Fibroblast of mammary gland (primary cell): Measurements from ENCODE around the gene KIF2A.
"Not testable (repeated sequence)": the region's sequence is repeated elsewhere in the genome, so short reads cannot be mapped to it uniquely, and the experiment has no call there.

Source experiments
- DNase-seq: peaks from one replicate; pipeline ENCODE4 v3.0.0-alpha.2; 2010; ENCODE audit warnings: low read depth
- H3K4me3 ChIP-seq: 2 replicates; pipeline ENCODE4 v1.5.1; 2011; ENCODE audit warnings: low read depth, mild to moderate bottlenecking, low read length, moderate library complexity; ENCODE audit not compliant: control insufficient read depth
- TF ChIP-seq, protein P1 (sequence below): conservative IDR thresholded peaks from 2 replicates; pipeline ENCODE4 v1.5.1; 2011; ENCODE audit warnings: low read depth, low read length, inconsistent platforms; ENCODE audit not compliant: control insufficient read depth, insufficient read depth

KIF2A gene

DNA sequence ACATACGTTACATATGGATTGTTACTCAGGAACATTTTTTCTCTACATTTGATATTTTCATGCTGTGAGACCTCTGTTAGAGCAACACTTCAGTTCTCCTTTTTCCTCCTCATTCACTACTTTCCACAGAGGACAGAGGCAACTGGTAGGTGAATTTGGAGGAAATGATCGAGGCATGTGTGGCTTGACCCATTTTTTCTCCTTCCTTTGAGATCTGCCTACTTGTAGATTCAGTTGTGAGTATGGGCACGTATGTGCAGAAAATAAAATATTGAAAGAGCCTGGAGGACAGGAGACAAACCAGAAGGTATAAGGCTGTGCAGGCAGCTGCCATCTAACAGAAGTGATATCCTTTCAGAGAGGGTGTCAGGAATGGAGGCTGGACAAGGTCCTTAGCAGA, 19.2 kb upstream of the KIF2A start:
- TF ChIP-seq, protein P1, sequence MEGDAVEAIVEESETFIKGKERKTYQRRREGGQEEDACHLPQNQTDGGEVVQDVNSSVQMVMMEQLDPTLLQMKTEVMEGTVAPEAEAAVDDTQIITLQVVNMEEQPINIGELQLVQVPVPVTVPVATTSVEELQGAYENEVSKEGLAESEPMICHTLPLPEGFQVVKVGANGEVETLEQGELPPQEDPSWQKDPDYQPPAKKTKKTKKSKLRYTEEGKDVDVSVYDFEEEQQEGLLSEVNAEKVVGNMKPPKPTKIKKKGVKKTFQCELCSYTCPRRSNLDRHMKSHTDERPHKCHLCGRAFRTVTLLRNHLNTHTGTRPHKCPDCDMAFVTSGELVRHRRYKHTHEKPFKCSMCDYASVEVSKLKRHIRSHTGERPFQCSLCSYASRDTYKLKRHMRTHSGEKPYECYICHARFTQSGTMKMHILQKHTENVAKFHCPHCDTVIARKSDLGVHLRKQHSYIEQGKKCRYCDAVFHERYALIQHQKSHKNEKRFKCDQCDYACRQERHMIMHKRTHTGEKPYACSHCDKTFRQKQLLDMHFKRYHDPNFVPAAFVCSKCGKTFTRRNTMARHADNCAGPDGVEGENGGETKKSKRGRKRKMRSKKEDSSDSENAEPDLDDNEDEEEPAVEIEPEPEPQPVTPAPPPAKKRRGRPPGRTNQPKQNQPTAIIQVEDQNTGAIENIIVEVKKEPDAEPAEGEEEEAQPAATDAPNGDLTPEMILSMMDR = no peak
- no peak overlapping the region for H3K4me3 ChIP-seq
- DNase-seq = no peak

DNA sequence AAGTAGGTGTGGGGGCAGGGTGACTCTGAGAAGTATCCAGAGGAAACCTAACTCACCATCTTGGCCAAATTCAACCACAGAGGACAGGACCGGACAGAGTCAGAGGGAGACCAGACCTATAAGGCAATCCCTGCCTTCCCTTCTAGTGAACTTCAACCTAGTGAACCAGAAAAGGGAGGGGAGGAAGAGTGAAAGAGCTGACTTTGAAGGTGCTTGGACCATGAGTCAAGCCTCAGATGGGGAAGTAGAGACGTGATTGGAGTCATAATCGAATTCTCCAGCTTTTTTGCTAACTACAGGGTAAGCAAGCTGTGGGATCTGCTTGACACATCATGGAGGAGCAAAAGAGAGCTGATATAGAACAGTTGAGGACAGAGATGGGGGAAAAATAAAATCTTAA, 18.8 kb upstream of the KIF2A start:
- H3K4me3 ChIP-seq = no peak overlapping the region
- TF ChIP-seq, protein P1 = no peak
- DNase-seq = no peak

DNA sequence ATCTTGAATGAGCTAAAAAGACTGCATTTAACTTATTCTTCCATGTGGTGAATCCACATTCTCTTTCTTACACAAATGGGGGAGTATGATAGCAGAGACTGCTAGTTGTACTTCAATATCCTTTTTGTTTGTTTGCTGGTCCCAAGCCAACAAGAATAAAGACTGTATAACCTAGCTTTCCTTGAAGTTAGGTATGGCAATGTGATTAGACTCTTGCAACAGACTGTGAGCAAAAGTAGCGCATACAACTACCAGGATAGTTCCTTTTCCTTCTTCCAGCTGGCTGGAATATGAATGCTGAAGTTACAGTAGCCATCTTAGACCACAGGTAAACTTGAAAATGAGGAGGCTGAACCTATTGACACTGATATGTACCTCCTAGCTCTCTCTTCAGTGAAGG, 17.9 kb upstream of the KIF2A start:
- DNase-seq = no peak
- no peak overlapping the region for H3K4me3 ChIP-seq
- TF ChIP-seq, protein P1 = no peak

DNA sequence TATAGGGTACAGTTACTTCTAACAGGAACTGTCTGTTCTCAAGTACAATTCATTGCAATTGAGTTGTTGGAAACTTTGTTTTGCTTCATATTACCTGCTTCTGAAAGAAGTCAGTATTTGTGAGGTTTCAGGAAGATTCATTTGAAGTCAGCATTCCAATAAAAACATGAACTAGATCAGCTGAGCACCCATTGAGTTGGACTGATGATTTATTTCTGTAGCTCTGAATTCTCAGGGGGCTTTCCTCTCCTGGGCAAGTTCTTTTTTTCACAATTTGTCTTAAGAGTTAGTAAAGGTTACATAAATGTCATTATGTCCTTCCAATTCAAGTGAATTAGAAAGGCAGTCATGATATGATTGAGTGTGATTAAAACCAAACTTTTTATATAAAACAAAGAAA, 16.2 kb upstream of the KIF2A start:
- no peak for DNase-seq
- TF ChIP-seq, protein P1 = no peak
- no peak overlapping the region for H3K4me3 ChIP-seq

DNA sequence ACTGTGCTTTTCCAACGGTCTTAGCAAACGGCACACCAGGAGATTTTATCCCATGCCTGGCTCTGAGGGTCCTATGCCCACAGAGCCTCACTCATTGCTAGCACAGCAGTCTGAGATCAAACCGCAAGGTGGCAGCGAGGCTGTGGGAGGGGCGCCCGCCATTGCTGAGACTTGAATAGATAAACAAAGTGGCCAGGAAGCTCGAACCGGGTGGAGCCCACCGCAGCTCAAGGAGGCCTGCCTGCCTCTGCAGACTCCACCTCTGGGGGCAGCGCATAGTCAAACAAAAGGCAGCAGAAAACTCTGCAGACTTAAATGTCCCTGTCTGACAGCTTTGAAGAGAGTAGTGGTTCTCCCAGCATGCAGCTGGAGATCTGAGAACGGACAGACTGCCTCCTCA, 14.2 kb upstream of the KIF2A start:
- DNase-seq, H3K4me3 ChIP-seq: not testable (repeated sequence)

DNA sequence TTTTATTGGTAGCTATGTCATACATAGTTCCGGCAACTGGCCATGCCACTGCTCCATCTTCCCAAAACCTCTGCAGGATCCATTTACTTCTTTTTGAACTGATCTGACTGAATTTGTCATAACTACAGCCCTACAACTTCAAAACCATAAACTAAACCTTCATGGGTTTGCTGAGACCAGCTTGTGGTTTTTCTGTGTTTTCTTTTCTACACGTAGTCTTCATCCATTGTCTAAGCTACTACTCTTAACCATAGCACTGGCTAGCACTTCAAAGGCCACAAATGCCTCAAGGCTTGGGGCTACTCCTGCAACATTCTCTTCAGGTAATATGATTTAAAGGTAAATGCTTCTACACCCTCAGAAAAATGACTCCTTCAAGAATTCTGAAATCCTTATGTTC, 9.0 kb upstream of the KIF2A start:
- TF ChIP-seq, protein P1 = no peak
- no peak for DNase-seq
- H3K4me3 ChIP-seq = no peak overlapping the region

DNA sequence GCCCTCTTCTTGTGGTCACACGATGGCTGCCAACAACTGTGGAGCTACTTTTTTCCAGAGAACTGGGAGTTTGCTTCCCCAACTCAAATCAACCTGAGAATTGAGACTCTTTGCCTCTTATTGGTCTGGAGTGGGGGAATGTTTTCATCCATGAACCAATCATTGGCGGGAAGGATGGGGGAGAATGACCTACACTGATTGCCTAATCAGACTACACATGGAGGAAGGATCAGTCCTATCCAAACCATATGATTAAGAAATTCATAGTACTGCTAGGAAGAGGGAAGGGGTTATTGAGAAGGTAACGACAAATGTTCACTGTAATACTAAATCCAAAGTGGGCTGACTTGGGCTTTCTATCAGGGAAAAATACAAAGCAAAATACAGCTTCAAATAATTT, 7.9 kb upstream of the KIF2A start:
- no peak overlapping the region for H3K4me3 ChIP-seq
- TF ChIP-seq, protein P1 = no peak
- DNase-seq = no peak
